Measurements from ENCODE around the gene AMBRA1. TPM values are rescaled to one million over a fixed set of nuclear protein-coding genes. Genes with fewer than 3 reads are reported as not detected.

Gene AMBRA1
- total and polyA plus RNA-seq, 4 experiments from 2014 or later, result 5.9 to 43.9 (median 30.4) TPM

DNA sequence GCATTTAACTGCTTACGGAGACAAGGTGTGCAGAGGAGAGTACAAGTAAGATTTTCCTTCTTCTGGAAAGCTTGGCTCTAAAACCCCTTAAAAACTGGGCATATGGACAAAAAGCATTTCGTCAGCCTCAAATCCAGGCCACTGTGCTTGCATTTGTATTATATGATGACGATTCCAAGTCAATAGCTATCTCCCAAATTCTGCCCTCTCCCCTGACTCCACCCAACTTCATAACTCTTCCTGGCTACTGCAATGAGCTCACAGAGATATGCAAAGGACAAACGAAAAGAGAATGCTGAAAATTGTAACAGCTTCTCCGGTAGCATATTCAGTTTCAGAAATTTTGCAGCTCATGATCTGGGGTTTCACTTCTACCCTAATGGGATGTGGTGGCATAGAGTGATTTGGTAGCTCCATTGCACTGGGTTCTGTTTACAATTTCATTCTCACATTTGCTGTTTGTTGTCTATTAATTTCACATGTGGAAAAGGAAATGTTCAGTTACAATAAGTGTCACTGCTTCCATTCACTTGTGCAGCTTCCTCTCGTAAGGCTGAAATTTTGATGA lies 156.6 kb downstream of the AMBRA1 start:
- no peak overlapping the region for H3K4me3 Mint-ChIP-seq
- peaks cover 60 to 68% of the 10 kb centered on the region in 2 donors for H3K36me3 Mint-ChIP-seq
- no peaks in the 10 kb centered on the region for H3K27me3 ChIP-seq (ENCODE audit: insufficient read depth, low read length)
- peaks cover 28% of the 10 kb centered on the region for H3K36me3 ChIP-seq (ENCODE audit: insufficient read depth, low read length)
- H3K4me1 ChIP-seq (ENCODE audit: insufficient read depth, low read length), result no peaks in the 10 kb centered on the region
- no peaks in the 10 kb centered on the region for H3K9me3 ChIP-seq (ENCODE audit: control insufficient read depth in 1 of 2, low read length in 2 of 2)
- DNase-seq, result no peak
- POLR2A ChIA-PET (ENCODE audit: partially characterized antibody), result no interaction called here
- no peak overlapping the region for H3K27ac ChIP-seq (ENCODE audit: low read depth, low read length)
- intact Hi-C loops (cut with micrococcal nuclease), result no loop called here
- peaks cover 0 to 2% (median 0%) of the 10 kb centered on the region in 4 donors for H3K4me1 Mint-ChIP-seq
- H3K27ac Mint-ChIP-seq, result no peak overlapping the region
- H3K4me3 ChIP-seq (ENCODE audit: low read length in 2 of 2), result no peak overlapping the region
- no peaks in the 10 kb centered on the region for H3K9me3 Mint-ChIP-seq
- CTCF ChIA-PET (ENCODE audit: partially characterized antibody), result no interaction called here
- H3K27me3 Mint-ChIP-seq, result no peaks in the 10 kb centered on the region

DNA sequence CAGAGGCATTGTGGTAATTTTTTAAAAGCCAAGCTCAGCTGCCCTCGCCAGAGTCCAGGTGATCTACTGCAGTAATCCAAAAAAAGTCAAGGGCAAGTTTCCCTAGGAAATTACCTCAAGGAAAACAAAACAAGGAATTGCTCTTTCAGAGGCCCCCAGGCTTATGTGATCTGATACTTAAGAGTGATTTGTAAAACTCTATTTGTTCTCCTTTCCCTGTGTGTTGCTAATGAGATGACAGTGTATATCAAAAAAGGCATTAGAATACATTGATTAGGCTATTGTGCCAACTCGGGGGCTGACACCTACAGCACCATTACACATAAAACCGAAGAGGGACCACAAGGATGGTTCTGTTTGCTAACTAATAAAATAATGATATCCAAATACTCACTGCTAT lies 157.7 kb downstream of the AMBRA1 start:
- H3K4me3 ChIP-seq (ENCODE audit: low read length in 2 of 2), result no peak overlapping the region
- H3K4me3 Mint-ChIP-seq, result no peak overlapping the region
- peaks cover 0 to 2% (median 0%) of the 10 kb centered on the region in 4 donors for H3K4me1 Mint-ChIP-seq
- intact Hi-C loops (cut with micrococcal nuclease), result no loop called here
- H3K36me3 Mint-ChIP-seq, result peaks cover 62 to 69% of the 10 kb centered on the region in 2 donors
- no peaks in the 10 kb centered on the region for H3K9me3 Mint-ChIP-seq
- H3K27me3 Mint-ChIP-seq, result no peaks in the 10 kb centered on the region
- ChIA-PET POLR2A (ENCODE audit: partially characterized antibody) (no interaction called here), CTCF (ENCODE audit: partially characterized antibody) (no interaction called here)
- no peak overlapping the region for H3K27ac ChIP-seq (ENCODE audit: low read depth, low read length)
- H3K36me3 ChIP-seq (ENCODE audit: insufficient read depth, low read length), result peaks cover 28% of the 10 kb centered on the region
- peak overlapping the region in 1 of 7 donors; percentile 51 for H3K27ac Mint-ChIP-seq
- H3K27me3 ChIP-seq (ENCODE audit: insufficient read depth, low read length), result no peaks in the 10 kb centered on the region
- H3K4me1 ChIP-seq (ENCODE audit: insufficient read depth, low read length), result no peaks in the 10 kb centered on the region
- DNase-seq, result no peak
- H3K9me3 ChIP-seq (ENCODE audit: control insufficient read depth in 1 of 2, low read length in 2 of 2), result no peaks in the 10 kb centered on the region

DNA sequence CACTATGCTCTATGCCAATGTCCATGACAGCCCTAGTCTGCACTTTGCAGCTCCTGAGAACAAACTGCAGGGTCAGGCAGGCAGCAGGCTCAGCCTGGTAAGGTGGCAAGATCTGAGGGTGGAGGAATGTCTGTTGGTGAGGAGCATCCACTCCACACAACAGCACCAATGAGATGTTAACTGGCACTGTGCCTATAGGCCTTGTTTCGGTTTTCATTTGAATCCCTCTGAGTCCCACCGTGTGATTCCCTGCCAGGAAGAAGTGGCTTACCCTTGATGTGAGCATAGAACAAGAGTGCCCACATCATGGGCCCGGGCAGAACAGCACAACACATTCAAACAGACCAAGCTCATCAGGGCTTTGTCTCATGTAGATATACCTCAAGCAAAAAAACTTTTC lies 158.1 kb downstream of the AMBRA1 start:
- peaks cover 57 to 70% of the 10 kb centered on the region in 2 donors for H3K36me3 Mint-ChIP-seq
- DNase-seq, result no peak
- POLR2A ChIA-PET (ENCODE audit: partially characterized antibody), result no interaction called here
- Histone ChIP-seq H3K27ac (ENCODE audit: low read depth, low read length) (no peak overlapping the region), H3K4me1 (ENCODE audit: insufficient read depth, low read length) (no peaks in the 10 kb centered on the region), H3K36me3 (ENCODE audit: insufficient read depth, low read length) (peaks cover 33% of the 10 kb centered on the region), H3K9me3 (ENCODE audit: control insufficient read depth in 1 of 2, low read length in 2 of 2) (no peaks in the 10 kb centered on the region), H3K4me3 (ENCODE audit: low read length in 2 of 2) (no peak overlapping the region), H3K27me3 (ENCODE audit: insufficient read depth, low read length) (no peaks in the 10 kb centered on the region)
- no peak overlapping the region for H3K4me3 Mint-ChIP-seq
- intact Hi-C loops (cut with micrococcal nuclease), result no loop called here
- H3K4me1 Mint-ChIP-seq, result no peaks in the 10 kb centered on the region
- no peaks in the 10 kb centered on the region for H3K27me3 Mint-ChIP-seq
- CTCF ChIA-PET (ENCODE audit: partially characterized antibody), result no interaction called here
- H3K27ac Mint-ChIP-seq, result no peak overlapping the region
- H3K9me3 Mint-ChIP-seq, result no peaks in the 10 kb centered on the region

DNA sequence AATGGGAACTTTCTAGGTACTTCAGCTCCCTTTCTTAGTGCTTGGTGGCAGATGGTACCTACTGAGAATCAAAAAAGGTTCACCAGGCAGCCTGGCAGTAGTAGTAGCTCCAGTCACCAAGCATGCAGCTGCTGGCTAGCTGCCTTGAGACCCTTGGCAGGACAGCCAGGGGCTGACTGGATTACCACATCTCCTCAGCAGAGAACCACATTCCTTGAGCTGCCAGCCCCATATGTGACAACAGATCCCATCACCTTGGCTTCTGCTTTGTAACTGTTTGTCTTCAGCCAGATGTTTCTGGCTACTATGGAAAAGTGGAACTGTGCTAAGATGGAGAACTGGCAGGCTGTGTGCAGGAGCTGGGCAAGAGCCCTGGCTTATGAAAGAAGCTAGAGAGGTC lies 162.6 kb downstream of the AMBRA1 start:
- Mint-ChIP-seq H3K36me3 (peaks cover 72 to 80% of the 10 kb centered on the region in 2 donors), H3K9me3 (no peaks in the 10 kb centered on the region), H3K27me3 (no peaks in the 10 kb centered on the region), H3K4me3 (no peak overlapping the region), H3K27ac (no peak overlapping the region), H3K4me1 (peaks cover 0 to 2% (median 0%) of the 10 kb centered on the region in 4 donors)
- Histone ChIP-seq H3K4me1 (ENCODE audit: insufficient read depth, low read length) (no peaks in the 10 kb centered on the region), H3K27me3 (ENCODE audit: insufficient read depth, low read length) (no peaks in the 10 kb centered on the region), H3K9me3 (ENCODE audit: control insufficient read depth in 1 of 2, low read length in 2 of 2) (no peaks in the 10 kb centered on the region), H3K36me3 (ENCODE audit: insufficient read depth, low read length) (peaks cover 42% of the 10 kb centered on the region), H3K4me3 (ENCODE audit: low read length in 2 of 2) (no peak overlapping the region), H3K27ac (ENCODE audit: low read depth, low read length) (no peak overlapping the region)
- DNase-seq, result no peak
- intact Hi-C loops (cut with micrococcal nuclease), result no loop called here
- CTCF ChIA-PET (ENCODE audit: partially characterized antibody), result interaction anchor here (1.5 kb wide), 1 partner anchor 9 kb away, joined by 3 read pairs; no protein-coding TSS in a partner anchor
- POLR2A ChIA-PET (ENCODE audit: partially characterized antibody), result no interaction called here

DNA sequence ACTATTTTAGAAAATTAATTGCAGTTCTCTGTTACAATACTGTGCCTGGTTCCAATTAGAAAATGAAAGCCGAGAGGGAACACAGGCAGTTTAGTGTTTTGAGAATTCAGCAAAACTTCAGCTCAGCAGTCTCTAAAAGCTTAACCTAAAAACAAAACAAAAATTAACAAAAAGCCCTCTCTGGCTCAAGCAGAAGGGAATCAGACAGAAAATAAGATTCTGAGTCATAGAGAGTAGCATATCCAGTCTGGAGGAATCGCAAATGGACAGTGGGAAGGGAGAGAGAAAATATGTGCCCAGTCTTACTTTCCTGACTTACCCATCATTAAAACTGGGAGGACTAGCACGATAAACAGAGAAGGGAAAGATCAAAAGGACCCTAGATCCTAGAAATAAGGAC lies 164.1 kb downstream of the AMBRA1 start:
- Mint-ChIP-seq H3K4me3 (no peak overlapping the region), H3K9me3 (no peaks in the 10 kb centered on the region), H3K27ac (no peak overlapping the region), H3K27me3 (no peaks in the 10 kb centered on the region), H3K36me3 (peaks cover 65% of the 10 kb centered on the region in 2 donors), H3K4me1 (peaks cover 0 to 2% (median 0%) of the 10 kb centered on the region in 4 donors)
- H3K36me3 ChIP-seq (ENCODE audit: insufficient read depth, low read length), result peaks cover 35% of the 10 kb centered on the region
- no peak overlapping the region for H3K27ac ChIP-seq (ENCODE audit: low read depth, low read length)
- H3K9me3 ChIP-seq (ENCODE audit: control insufficient read depth in 1 of 2, low read length in 2 of 2), result no peaks in the 10 kb centered on the region
- DNase-seq, result no peak
- ChIA-PET POLR2A (ENCODE audit: partially characterized antibody) (no interaction called here), CTCF (ENCODE audit: partially characterized antibody) (interaction anchor here (1.5 kb wide), 1 partner anchor 10 kb away, joined by 3 read pairs; no protein-coding TSS in a partner anchor)
- no peak overlapping the region for H3K4me3 ChIP-seq (ENCODE audit: low read length in 2 of 2)
- H3K4me1 ChIP-seq (ENCODE audit: insufficient read depth, low read length), result no peaks in the 10 kb centered on the region
- H3K27me3 ChIP-seq (ENCODE audit: insufficient read depth, low read length), result no peaks in the 10 kb centered on the region
- intact Hi-C loops (cut with micrococcal nuclease), result no loop called here

DNA sequence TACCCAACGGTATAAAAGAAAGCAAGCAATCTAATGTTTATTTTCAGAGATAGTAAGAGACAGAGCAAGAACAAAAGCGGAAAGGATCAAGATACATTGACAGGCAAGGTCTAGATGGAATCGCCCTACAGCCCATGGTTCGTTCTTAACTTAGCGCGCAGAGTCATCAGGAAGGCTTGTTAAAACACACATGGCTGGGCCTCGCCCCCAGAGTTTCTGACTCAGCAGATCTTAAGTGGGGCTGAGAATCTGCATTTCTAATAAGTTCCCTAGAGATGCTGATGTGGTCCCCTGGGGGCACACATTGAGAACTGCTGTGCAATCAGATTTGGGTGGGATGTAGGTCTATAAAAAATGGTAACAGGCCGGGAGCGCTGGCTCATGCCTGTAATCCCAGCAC lies 166.5 kb downstream of the AMBRA1 start:
- Mint-ChIP-seq H3K36me3 (peaks cover 55 to 62% of the 10 kb centered on the region in 2 donors), H3K4me3 (no peak overlapping the region), H3K4me1 (peaks cover 0 to 2% (median 0%) of the 10 kb centered on the region in 4 donors), H3K27me3 (no peaks in the 10 kb centered on the region), H3K27ac (peak overlapping the region in 1 of 7 donors; percentile 53), H3K9me3 (no peaks in the 10 kb centered on the region)
- no peak overlapping the region for H3K4me3 ChIP-seq (ENCODE audit: low read length in 2 of 2)
- H3K9me3 ChIP-seq (ENCODE audit: control insufficient read depth in 1 of 2, low read length in 2 of 2), result no peaks in the 10 kb centered on the region
- no peaks in the 10 kb centered on the region for H3K4me1 ChIP-seq (ENCODE audit: insufficient read depth, low read length)
- ChIA-PET CTCF (ENCODE audit: partially characterized antibody) (no interaction called here), POLR2A (ENCODE audit: partially characterized antibody) (no interaction called here)
- H3K27ac ChIP-seq (ENCODE audit: low read depth, low read length), result no peak overlapping the region
- intact Hi-C loops (cut with micrococcal nuclease), result no loop called here
- no peak for DNase-seq
- peaks cover 27% of the 10 kb centered on the region for H3K36me3 ChIP-seq (ENCODE audit: insufficient read depth, low read length)
- no peaks in the 10 kb centered on the region for H3K27me3 ChIP-seq (ENCODE audit: insufficient read depth, low read length)

DNA sequence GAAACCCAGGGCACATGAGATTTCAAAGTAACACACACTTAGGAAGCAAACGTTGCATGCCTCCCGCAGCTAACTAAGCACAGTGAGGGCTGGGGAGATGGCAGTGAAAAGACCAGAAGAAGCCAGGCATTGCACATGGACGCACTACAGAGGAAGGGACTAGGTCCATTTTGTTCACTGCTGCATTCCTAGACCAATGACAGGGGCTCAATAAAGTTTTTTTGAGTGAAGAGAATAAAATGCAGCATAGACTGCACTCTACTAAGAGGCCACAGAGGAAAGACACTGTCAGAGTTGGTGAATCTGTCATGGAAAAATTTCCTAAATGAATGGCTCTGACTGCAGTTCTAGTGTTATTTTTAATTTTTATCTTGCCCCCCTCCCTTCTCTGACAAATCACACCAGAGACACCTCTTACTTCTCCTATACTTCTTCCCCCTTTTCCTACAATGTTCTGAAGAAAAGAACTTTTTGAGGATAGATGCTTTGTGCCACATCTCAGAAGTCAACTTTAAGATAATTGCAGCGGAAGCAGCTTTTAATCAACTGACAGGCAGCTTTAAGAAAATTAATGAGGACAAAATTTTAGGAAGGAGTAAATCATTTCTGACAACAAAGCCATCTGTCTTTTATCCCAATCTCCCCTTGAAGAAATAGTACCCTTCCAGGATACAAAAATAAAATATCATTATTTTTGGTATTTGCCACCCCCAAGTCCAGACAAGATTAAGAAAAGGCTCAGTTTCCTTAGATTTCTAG lies 167.4 kb downstream of the AMBRA1 start:
- intact Hi-C loops (cut with micrococcal nuclease), result no loop called here
- Mint-ChIP-seq H3K27me3 (no peaks in the 10 kb centered on the region), H3K36me3 (peaks cover 53 to 60% of the 10 kb centered on the region in 2 donors), H3K4me1 (peaks cover 0 to 2% (median 0%) of the 10 kb centered on the region in 4 donors), H3K27ac (no peak overlapping the region), H3K4me3 (no peak overlapping the region), H3K9me3 (no peaks in the 10 kb centered on the region)
- ChIA-PET POLR2A (ENCODE audit: partially characterized antibody) (no interaction called here), CTCF (ENCODE audit: partially characterized antibody) (no interaction called here)
- Histone ChIP-seq H3K4me3 (ENCODE audit: low read length in 2 of 2) (no peak overlapping the region), H3K27ac (ENCODE audit: low read depth, low read length) (no peak overlapping the region), H3K9me3 (ENCODE audit: control insufficient read depth in 1 of 2, low read length in 2 of 2) (no peaks in the 10 kb centered on the region), H3K36me3 (ENCODE audit: insufficient read depth, low read length) (peaks cover 32% of the 10 kb centered on the region), H3K4me1 (ENCODE audit: insufficient read depth, low read length) (no peaks in the 10 kb centered on the region), H3K27me3 (ENCODE audit: insufficient read depth, low read length) (no peaks in the 10 kb centered on the region)
- DNase-seq, result no peak
